WTC11 (cell line): ENCODE results near the gene RAC2. TPM values are rescaled to one million over a fixed set of nuclear protein-coding genes. Genes with fewer than 3 reads are reported as not detected.

Source experiments
- ATAC-seq: fragments of 200-7000 bp; cut with Tn5 transposase; 2 replicates; pipeline ENCODE4 v1.10.0; 2021; ENCODE audit warnings: mild to moderate bottlenecking, moderate library complexity
- CTCF ChIA-PET: fragments of 300-600 bp; sonication (Branson Sonifier 250); formaldehyde crosslinking; loops from one replicate; lab custom pipeline; 2021; ENCODE audit warnings: antibody characterized with exemption; lab: Charles Lee
- POLR2A ChIA-PET: fragments of 350-600 bp; sonication (Branson Sonifier 250); formaldehyde crosslinking; loops from one replicate; lab custom pipeline; 2021; ENCODE audit warnings: antibody characterized with exemption; lab: Charles Lee
- DNase-seq: peaks from one replicate; pipeline ENCODE4 v3.0.0; 2021; ENCODE audit warnings: low spot score
- H3K27ac Mint-ChIP-seq: 2 replicates; pipeline ENCODE4 v1.8.0; 2021; ENCODE audit warnings: mixed read lengths
- H3K27me3 Mint-ChIP-seq: 2 replicates; pipeline ENCODE4 v1.8.0; 2021; ENCODE audit warnings: low read depth, mild to moderate bottlenecking, moderate library complexity, mixed read lengths
- H3K36me3 Mint-ChIP-seq: 2 replicates; pipeline ENCODE4 v1.8.0; 2021; ENCODE audit warnings: mixed read lengths
- H3K4me1 Mint-ChIP-seq: 2 replicates; pipeline ENCODE4 v1.8.0; 2022; ENCODE audit warnings: mixed read lengths
- H3K4me3 Mint-ChIP-seq: 2 replicates; pipeline ENCODE4 v1.8.0; 2021; ENCODE audit warnings: mild to moderate bottlenecking, moderate library complexity, mixed read lengths
- H3K9me3 Mint-ChIP-seq: 2 replicates; pipeline ENCODE4 v1.8.0; 2021; ENCODE audit warnings: mixed read lengths
- ETV6 ChIP-seq: sonication (generic); formaldehyde crosslinking; IDR thresholded peaks from 2 replicates; pipeline ENCODE4 v1.8.1; 2022; ENCODE audit warnings: mild to moderate bottlenecking, missing genetic modification reagents
- FOXP1 ChIP-seq: sonication (generic); formaldehyde crosslinking; IDR thresholded peaks from 2 replicates; pipeline ENCODE4 v1.8.0; 2022; ENCODE audit warnings: missing genetic modification reagents, mild to moderate bottlenecking, moderate library complexity, borderline replicate concordance
- GABPB1 ChIP-seq: sonication (generic); formaldehyde crosslinking; IDR thresholded peaks from 2 replicates; pipeline ENCODE4 v1.8.1; 2023; ENCODE audit warnings: mild to moderate bottlenecking, missing genetic modification reagents
- GTF2I ChIP-seq: fragments of 250-450 bp; sonication (Bioruptor Pico); conservative IDR thresholded peaks from 2 replicates; pipeline ENCODE4 v1.4.0; 2021; ENCODE audit warnings: mild to moderate bottlenecking
- TEAD4 ChIP-seq: sonication (generic); formaldehyde crosslinking; IDR thresholded peaks from 2 replicates; pipeline ENCODE4 v1.8.0; 2022; ENCODE audit warnings: mild to moderate bottlenecking, missing genetic modification reagents
- ZBTB43 ChIP-seq: sonication (generic); formaldehyde crosslinking; IDR thresholded peaks from 2 replicates; pipeline ENCODE4 v1.8.1; 2023; ENCODE audit warnings: mild to moderate bottlenecking, missing genetic modification reagents
- ZMAT4 ChIP-seq: fragments of 250-450 bp; sonication (Bioruptor Pico); IDR thresholded peaks from 2 replicates; pipeline ENCODE4 v1.9.0; 2021; ENCODE audit warnings: mild to moderate bottlenecking
- ZNF219 ChIP-seq: sonication (generic); formaldehyde crosslinking; IDR thresholded peaks from 2 replicates; pipeline ENCODE4 v1.8.0; 2023; ENCODE audit warnings: missing genetic modification reagents, mild to moderate bottlenecking, borderline replicate concordance
- ZNF317 ChIP-seq: sonication (generic); formaldehyde crosslinking; IDR thresholded peaks from 2 replicates; pipeline ENCODE4 v1.8.1; 2023; ENCODE audit warnings: low read depth, mild to moderate bottlenecking, moderate library complexity, missing genetic modification reagents, borderline replicate concordance
- ZNF423 ChIP-seq: fragments of 250-450 bp; sonication (Bioruptor Pico); IDR thresholded peaks from 2 replicates; pipeline ENCODE4 v2.1.2; 2022; ENCODE audit warnings: mild to moderate bottlenecking, moderate library complexity
- total RNA-seq: library from RNA; stranded (reverse); gene quantifications from 3 replicates; pipeline ENCODE4 v1.2.3, GENCODE V29; 2021
- TF ChIP-seq, protein P1 (sequence below): sonication (generic); formaldehyde crosslinking; IDR thresholded peaks from 2 replicates; pipeline ENCODE4 v1.8.1; 2023; ENCODE audit warnings: mild to moderate bottlenecking, missing genetic modification reagents, borderline replicate concordance
- TF ChIP-seq, protein P2 (sequence below): sonication (generic); formaldehyde crosslinking; IDR thresholded peaks from 2 replicates; pipeline ENCODE4 v1.8.0; 2023; ENCODE audit warnings: mild to moderate bottlenecking, missing genetic modification reagents
- TF ChIP-seq, protein P3 (sequence below): sonication (generic); formaldehyde crosslinking; IDR thresholded peaks from 2 replicates; pipeline ENCODE4 v1.8.1; 2023; ENCODE audit warnings: mild to moderate bottlenecking, missing genetic modification reagents, moderate library complexity
- TF ChIP-seq, protein P4 (sequence below): fragments of 250-450 bp; sonication (Bioruptor Pico); conservative IDR thresholded peaks from 2 replicates; pipeline ENCODE4 v1.9.0; 2021; ENCODE audit warnings: mild to moderate bottlenecking
- TF ChIP-seq, protein P5 (sequence below): fragments of 250-450 bp; sonication (Bioruptor Pico); IDR thresholded peaks from 2 replicates; pipeline ENCODE4 v1.9.0; 2021; ENCODE audit warnings: moderate library complexity, mild to moderate bottlenecking, inconsistent platforms, borderline replicate concordance
- TF ChIP-seq, protein P6 (sequence below): sonication (generic); formaldehyde crosslinking; IDR thresholded peaks from 2 replicates; pipeline ENCODE4 v1.8.0; 2022; ENCODE audit warnings: mild to moderate bottlenecking, missing genetic modification reagents

Gene RAC2
- total RNA-seq, 1 experiment from 2014 or later: 3.6 TPM

DNA sequence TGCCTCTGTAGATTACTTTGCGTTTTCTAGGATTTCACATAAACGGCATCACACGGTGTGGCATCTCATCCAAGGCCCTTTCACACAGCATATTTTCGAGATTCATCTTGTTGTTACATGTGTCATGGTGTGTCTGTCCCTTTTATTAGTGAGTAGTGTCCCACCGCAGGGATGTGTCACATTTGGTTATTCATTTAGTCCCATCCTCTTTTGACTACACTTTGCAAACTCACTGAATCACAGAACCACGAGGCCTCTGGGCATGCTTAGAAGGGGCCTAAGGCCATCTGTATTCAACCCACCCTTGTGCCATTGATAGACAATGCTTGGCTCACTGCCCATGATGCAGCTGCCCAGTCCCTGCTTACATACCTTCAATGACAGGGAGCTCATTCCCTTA lies 4.2 kb upstream of the RAC2 start (continued):
- TF ChIP-seq, protein P1, sequence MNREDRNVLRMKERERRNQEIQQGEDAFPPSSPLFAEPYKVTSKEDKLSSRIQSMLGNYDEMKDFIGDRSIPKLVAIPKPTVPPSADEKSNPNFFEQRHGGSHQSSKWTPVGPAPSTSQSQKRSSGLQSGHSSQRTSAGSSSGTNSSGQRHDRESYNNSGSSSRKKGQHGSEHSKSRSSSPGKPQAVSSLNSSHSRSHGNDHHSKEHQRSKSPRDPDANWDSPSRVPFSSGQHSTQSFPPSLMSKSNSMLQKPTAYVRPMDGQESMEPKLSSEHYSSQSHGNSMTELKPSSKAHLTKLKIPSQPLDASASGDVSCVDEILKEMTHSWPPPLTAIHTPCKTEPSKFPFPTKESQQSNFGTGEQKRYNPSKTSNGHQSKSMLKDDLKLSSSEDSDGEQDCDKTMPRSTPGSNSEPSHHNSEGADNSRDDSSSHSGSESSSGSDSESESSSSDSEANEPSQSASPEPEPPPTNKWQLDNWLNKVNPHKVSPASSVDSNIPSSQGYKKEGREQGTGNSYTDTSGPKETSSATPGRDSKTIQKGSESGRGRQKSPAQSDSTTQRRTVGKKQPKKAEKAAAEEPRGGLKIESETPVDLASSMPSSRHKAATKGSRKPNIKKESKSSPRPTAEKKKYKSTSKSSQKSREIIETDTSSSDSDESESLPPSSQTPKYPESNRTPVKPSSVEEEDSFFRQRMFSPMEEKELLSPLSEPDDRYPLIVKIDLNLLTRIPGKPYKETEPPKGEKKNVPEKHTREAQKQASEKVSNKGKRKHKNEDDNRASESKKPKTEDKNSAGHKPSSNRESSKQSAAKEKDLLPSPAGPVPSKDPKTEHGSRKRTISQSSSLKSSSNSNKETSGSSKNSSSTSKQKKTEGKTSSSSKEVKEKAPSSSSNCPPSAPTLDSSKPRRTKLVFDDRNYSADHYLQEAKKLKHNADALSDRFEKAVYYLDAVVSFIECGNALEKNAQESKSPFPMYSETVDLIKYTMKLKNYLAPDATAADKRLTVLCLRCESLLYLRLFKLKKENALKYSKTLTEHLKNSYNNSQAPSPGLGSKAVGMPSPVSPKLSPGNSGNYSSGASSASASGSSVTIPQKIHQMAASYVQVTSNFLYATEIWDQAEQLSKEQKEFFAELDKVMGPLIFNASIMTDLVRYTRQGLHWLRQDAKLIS (CRISPR knock-in tag): no peak
- TF ChIP-seq TEAD4 (CRISPR knock-in tag) (no peak), ZBTB43 (CRISPR knock-in tag) (no peak)
- TF ChIP-seq, protein P2, sequence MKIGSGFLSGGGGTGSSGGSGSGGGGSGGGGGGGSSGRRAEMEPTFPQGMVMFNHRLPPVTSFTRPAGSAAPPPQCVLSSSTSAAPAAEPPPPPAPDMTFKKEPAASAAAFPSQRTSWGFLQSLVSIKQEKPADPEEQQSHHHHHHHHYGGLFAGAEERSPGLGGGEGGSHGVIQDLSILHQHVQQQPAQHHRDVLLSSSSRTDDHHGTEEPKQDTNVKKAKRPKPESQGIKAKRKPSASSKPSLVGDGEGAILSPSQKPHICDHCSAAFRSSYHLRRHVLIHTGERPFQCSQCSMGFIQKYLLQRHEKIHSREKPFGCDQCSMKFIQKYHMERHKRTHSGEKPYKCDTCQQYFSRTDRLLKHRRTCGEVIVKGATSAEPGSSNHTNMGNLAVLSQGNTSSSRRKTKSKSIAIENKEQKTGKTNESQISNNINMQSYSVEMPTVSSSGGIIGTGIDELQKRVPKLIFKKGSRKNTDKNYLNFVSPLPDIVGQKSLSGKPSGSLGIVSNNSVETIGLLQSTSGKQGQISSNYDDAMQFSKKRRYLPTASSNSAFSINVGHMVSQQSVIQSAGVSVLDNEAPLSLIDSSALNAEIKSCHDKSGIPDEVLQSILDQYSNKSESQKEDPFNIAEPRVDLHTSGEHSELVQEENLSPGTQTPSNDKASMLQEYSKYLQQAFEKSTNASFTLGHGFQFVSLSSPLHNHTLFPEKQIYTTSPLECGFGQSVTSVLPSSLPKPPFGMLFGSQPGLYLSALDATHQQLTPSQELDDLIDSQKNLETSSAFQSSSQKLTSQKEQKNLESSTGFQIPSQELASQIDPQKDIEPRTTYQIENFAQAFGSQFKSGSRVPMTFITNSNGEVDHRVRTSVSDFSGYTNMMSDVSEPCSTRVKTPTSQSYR (CRISPR knock-in tag): no peak

DNA sequence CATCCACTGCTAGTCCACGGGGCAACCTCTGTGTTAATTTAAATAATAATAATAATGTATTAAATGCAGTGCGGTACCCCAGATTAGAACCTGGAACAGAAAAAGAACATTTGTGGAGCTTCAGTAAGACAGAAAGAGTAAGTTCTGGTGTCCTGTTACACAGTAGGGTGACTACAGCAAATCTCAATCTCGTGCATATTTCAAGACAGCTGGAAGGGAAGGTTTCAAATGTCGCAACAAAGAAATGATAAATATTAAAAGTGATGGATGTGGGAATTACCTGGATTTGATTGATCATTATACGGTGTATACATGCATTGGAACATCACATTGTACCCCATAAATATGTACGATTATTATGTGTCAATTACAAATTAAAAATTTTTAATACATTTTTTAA lies 1.7 kb upstream of the RAC2 start:
- TF ChIP-seq, protein P3, sequence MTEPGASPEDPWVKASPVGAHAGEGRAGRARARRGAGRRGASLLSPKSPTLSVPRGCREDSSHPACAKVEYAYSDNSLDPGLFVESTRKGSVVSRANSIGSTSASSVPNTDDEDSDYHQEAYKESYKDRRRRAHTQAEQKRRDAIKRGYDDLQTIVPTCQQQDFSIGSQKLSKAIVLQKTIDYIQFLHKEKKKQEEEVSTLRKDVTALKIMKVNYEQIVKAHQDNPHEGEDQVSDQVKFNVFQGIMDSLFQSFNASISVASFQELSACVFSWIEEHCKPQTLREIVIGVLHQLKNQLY (CRISPR knock-in tag): no peak
- no peak for TF ChIP-seq ZNF219
- TF ChIP-seq, protein P4, sequence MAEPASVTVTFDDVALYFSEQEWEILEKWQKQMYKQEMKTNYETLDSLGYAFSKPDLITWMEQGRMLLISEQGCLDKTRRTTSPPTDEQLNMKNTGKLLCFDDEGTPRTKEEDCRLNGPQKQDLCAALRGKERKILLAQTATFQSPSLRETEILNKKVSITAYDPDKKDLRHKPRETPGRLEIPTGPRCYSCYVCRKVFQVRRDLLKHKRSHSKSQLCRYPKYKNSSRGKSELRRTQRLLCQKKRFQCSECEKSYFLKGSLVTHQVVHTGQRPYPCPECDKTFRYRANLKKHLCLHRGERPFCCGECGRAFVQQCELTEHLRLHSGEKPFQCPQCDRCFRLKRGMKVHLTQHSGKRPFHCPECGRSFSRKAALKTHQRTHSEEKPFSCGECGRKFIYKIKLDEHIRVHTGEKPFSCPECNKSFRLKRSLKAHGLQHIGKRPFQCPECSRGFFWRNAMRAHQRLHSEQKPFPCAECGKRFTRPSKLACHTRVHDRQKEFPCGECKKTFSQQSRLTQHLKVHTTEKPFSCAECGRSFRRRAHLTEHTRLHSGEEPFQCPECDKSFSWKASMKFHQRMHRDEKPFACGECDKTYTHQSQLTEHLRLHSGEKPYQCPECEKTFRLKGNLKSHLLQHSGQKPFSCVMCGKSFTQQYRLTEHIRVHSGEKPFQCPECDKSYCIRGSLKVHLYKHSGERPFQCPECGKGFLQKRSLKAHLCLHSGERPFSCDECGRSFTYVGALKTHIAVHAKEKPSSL (CRISPR knock-in tag): no peak
- no peak for TF ChIP-seq GTF2I (CRISPR knock-in tag)
- TF ChIP-seq, protein P5, sequence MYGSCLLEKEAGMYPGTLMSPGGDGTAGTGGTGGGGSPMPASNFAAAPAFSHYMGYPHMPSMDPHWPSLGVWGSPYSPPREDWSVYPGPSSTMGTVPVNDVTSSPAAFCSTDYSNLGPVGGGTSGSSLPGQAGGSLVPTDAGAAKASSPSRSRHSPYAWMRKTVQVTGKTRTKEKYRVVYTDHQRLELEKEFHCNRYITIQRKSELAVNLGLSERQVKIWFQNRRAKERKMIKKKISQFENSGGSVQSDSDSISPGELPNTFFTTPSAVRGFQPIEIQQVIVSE (CRISPR knock-in tag): no peak
- TF ChIP-seq, protein P2 (CRISPR knock-in tag): no peak
- TF ChIP-seq FOXP1 (CRISPR knock-in tag): no peak
- no peak for TF ChIP-seq ZNF423 (CRISPR knock-in tag)
- no peak for TF ChIP-seq ZNF317 (CRISPR knock-in tag)
- TF ChIP-seq ZMAT4 (CRISPR knock-in tag): no peak
- TF ChIP-seq, protein P6, sequence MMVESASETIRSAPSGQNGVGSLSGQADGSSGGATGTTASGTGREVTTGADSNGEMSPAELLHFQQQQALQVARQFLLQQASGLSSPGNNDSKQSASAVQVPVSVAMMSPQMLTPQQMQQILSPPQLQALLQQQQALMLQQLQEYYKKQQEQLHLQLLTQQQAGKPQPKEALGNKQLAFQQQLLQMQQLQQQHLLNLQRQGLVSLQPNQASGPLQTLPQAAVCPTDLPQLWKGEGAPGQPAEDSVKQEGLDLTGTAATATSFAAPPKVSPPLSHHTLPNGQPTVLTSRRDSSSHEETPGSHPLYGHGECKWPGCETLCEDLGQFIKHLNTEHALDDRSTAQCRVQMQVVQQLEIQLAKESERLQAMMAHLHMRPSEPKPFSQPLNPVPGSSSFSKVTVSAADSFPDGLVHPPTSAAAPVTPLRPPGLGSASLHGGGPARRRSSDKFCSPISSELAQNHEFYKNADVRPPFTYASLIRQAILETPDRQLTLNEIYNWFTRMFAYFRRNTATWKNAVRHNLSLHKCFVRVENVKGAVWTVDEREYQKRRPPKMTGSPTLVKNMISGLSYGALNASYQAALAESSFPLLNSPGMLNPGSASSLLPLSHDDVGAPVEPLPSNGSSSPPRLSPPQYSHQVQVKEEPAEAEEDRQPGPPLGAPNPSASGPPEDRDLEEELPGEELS (CRISPR knock-in tag): no peak
- no peak for TF ChIP-seq GABPB1 (CRISPR knock-in tag)
- no peak for TF ChIP-seq ETV6 (CRISPR knock-in tag)
- TF ChIP-seq, all 79 proteins: peak for 0
- no peak for ATAC-seq
- no peak for DNase-seq
- Mint-ChIP-seq H3K9me3 (no peaks in the 10 kb centered on the region), H3K27me3 (no peaks in the 10 kb centered on the region), H3K4me1 (peaks cover 28% of the 10 kb centered on the region), H3K36me3 (no peaks in the 10 kb centered on the region), H3K27ac (no peak overlapping the region), H3K4me3 (no peak overlapping the region)
- ChIA-PET POLR2A (no interaction called here), CTCF (interaction anchor here (1.3 to 6.7 kb wide), 4 partner anchors 12 to 46 kb away, joined by 3 to 83 read pairs (median 22); no protein-coding TSS in a partner anchor)
